Breast epithelium (tissue), 4 donors: Measurements from ENCODE around the gene FXYD2. TPM values are rescaled to one million over a fixed set of nuclear protein-coding genes. Genes with fewer than 3 reads are reported as not detected.

Experiments used
- DNase-seq, 2 donors: peaks; one replicate each; pipeline ENCODE4 v3.0.0-alpha.2; 2019; ENCODE audit warnings: low spot score in 2 of 2
- H3K27ac ChIP-seq, 2 donors: fragments of 200-600 bp; sonication (generic) in 1 of 2; one replicate each; pipeline ENCODE4 v1.5.1; 2016 to 2019; ENCODE audit warnings: mild to moderate bottlenecking in 1 of 2
- H3K27me3 ChIP-seq, 2 donors: fragments of 200-600 bp; sonication (generic) in 1 of 2; one replicate each; pipeline versions ENCODE4 v1.5.1 to v1.6.0; 2017 to 2019; ENCODE audit warnings: control low read depth in 1 of 2, mild to moderate bottlenecking in 1 of 2
- H3K36me3 ChIP-seq: fragments of 200-600 bp; one replicate; pipeline ENCODE4 v1.5.1; 2019
- H3K4me1 ChIP-seq, 2 donors: fragments of 200-600 bp; sonication (generic); one replicate each; pipeline ENCODE4 v1.5.1; 2016 to 2019; ENCODE audit warnings: control low read depth in 1 of 2
- H3K4me3 ChIP-seq, 3 donors: fragments of 200-600 bp; sonication (generic); 1 replicate in 2 of 3; 2 replicates in 1 of 3; pipeline ENCODE4 v1.5.1; 2016 to 2019; ENCODE audit warnings: mild to moderate bottlenecking in 3 of 3, moderate library complexity in 2 of 3
- H3K9me3 ChIP-seq, 2 donors: fragments of 200-600 bp; sonication (generic) in 1 of 2; one replicate each; pipeline ENCODE4 v1.5.1; 2016 to 2019; ENCODE audit warnings: control low read depth in 1 of 2
- CTCF ChIP-seq, 3 donors: fragments of 450-650 bp; IDR thresholded peaks; one replicate each; pipeline ENCODE4 v1.5.1; 2016 to 2017; ENCODE audit warnings: antibody characterized with exemption in 3 of 3, mild to moderate bottlenecking in 3 of 3, moderate library complexity in 3 of 3
- POLR2A ChIP-seq: fragments of 450-650 bp; IDR thresholded peaks from one replicate; pipeline ENCODE4 v1.6.1; 2016; ENCODE audit warnings: antibody characterized with exemption, mild to moderate bottlenecking, moderate library complexity
- POLR2AphosphoS5 ChIP-seq, 3 donors: sonication (generic); formaldehyde crosslinking; IDR thresholded peaks; one replicate each; pipeline ENCODE4 v1.6.1; 2017; ENCODE audit warnings: antibody characterized with exemption in 3 of 3
- intact Hi-C: fragments of 100-400 bp; cut with DNase I; formaldehyde crosslinking; loops from one replicate; pipeline ENCODE4 v1.15.1; 2023; ENCODE audit warnings: low total_unique reads
- total RNA-seq, 3 donors: library from RNA; depleted of rRNA; stranded (reverse); fragments of >200 nt; gene quantifications; one replicate each; pipeline ENCODE4 v1.1.0, GENCODE V29; 2016

FXYD2 gene
- total RNA-seq, 3 donors from 2014 or later: 0.66 to 2.0 (median 1.3) TPM

- Histone ChIP-seq H3K4me1 (peaks cover 0 to 4% of the 10 kb centered on the region in 2 donors), H3K27me3 (peaks cover 0 to 10% of the 10 kb centered on the region in 2 donors), H3K9me3 (no peaks in the 10 kb centered on the region), H3K36me3 (no peaks in the 10 kb centered on the region), H3K27ac (peak overlapping the region in 1 of 2 donors; percentile 65), H3K4me3 (no peak overlapping the region)
- DNase-seq: no peak
- intact Hi-C loops: no loop called here
- TF ChIP-seq POLR2A: no peak
- no peak for TF ChIP-seq CTCF (IDR thresholded peaks at IDR 0.05)
- TF ChIP-seq POLR2AphosphoS5 (IDR thresholded peaks at IDR 0.05): no peak
These were observed 47.2 kb upstream of the FXYD2 start for GRCh38 chr11:117871784-117872183.

GRCh38 chr11:117871160-117871559, 46.6 kb upstream of the FXYD2 start:
- intact Hi-C loops: no loop called here
- no peak for TF ChIP-seq POLR2AphosphoS5 (IDR thresholded peaks at IDR 0.05)
- no peak for TF ChIP-seq CTCF (IDR thresholded peaks at IDR 0.05)
- TF ChIP-seq POLR2A: no peak
- peaks cover 0 to 4% of the 10 kb centered on the region in 2 donors for H3K4me1 ChIP-seq
- H3K9me3 ChIP-seq: no peaks in the 10 kb centered on the region
- H3K4me3 ChIP-seq: no peak overlapping the region
- H3K27ac ChIP-seq: no peak overlapping the region
- DNase-seq: no peak
- H3K27me3 ChIP-seq: peaks cover 0 to 6% of the 10 kb centered on the region in 2 donors
- no peaks in the 10 kb centered on the region for H3K36me3 ChIP-seq

GRCh38 chr11:117870103-117870952, 45.8 kb upstream of the FXYD2 start:
- Histone ChIP-seq H3K9me3 (no peaks in the 10 kb centered on the region), H3K27ac (peak overlapping the region; percentile 76 to 78), H3K4me1 (peaks cover 0 to 4% of the 10 kb centered on the region in 2 donors), H3K4me3 (no peak overlapping the region), H3K36me3 (no peaks in the 10 kb centered on the region), H3K27me3 (peaks cover 0 to 5% of the 10 kb centered on the region in 2 donors)
- peak in 1 of 2 donors; percentile 58 for DNase-seq
- TF ChIP-seq CTCF (IDR thresholded peaks at IDR 0.05): no peak
- TF ChIP-seq POLR2A: no peak
- TF ChIP-seq POLR2AphosphoS5 (IDR thresholded peaks at IDR 0.05): no peak
- intact Hi-C loops: no loop called here

GRCh38 chr11:117869604-117870003, 45.1 kb upstream of the FXYD2 start:
- intact Hi-C loops: no loop called here
- no peak for TF ChIP-seq POLR2AphosphoS5 (IDR thresholded peaks at IDR 0.05)
- no peak for TF ChIP-seq CTCF (IDR thresholded peaks at IDR 0.05)
- no peak for TF ChIP-seq POLR2A
- Histone ChIP-seq H3K9me3 (no peaks in the 10 kb centered on the region), H3K27me3 (peaks cover 0 to under 1% of the 10 kb centered on the region in 2 donors), H3K4me3 (no peak overlapping the region), H3K4me1 (peaks cover 0 to 4% of the 10 kb centered on the region in 2 donors), H3K27ac (peak overlapping the region; percentile 76 to 78), H3K36me3 (no peaks in the 10 kb centered on the region)
- no peak for DNase-seq

GRCh38 chr11:117868815-117869561, 44.4 kb upstream of the FXYD2 start:
- intact Hi-C loops: no loop called here
- Histone ChIP-seq H3K27ac (peak overlapping the region; percentile 76 to 78), H3K4me1 (peaks cover 0 to 4% of the 10 kb centered on the region in 2 donors), H3K9me3 (no peaks in the 10 kb centered on the region), H3K36me3 (no peaks in the 10 kb centered on the region), H3K4me3 (no peak overlapping the region), H3K27me3 (no peaks in the 10 kb centered on the region)
- no peak for TF ChIP-seq POLR2A
- no peak for TF ChIP-seq POLR2AphosphoS5 (IDR thresholded peaks at IDR 0.05)
- TF ChIP-seq CTCF (IDR thresholded peaks at IDR 0.05): no peak
- no peak for DNase-seq
